Hematopoietic multipotent progenitor cell (in vitro differentiated cells): ENCODE data around the gene ACTR1A. TPM values are rescaled to one million over a fixed set of nuclear protein-coding genes. Genes with fewer than 3 reads are reported as not detected.

ENCODE experiments used
- DNase-seq, 3 donors: peaks; one replicate each; pipeline ENCODE4 v3.0.0-alpha.2; 2011 to 2015; ENCODE audit warnings: low read depth in 2 of 3, low spot score in 2 of 3
- total RNA-seq: library from RNA; depleted of rRNA; stranded (reverse); fragments of >200 nt; gene quantifications from one replicate; pipeline ENCODE4 v1.2.3, GENCODE V29; 2012

ACTR1A gene
- total RNA-seq, 1 donor: 104 TPM

DNA sequence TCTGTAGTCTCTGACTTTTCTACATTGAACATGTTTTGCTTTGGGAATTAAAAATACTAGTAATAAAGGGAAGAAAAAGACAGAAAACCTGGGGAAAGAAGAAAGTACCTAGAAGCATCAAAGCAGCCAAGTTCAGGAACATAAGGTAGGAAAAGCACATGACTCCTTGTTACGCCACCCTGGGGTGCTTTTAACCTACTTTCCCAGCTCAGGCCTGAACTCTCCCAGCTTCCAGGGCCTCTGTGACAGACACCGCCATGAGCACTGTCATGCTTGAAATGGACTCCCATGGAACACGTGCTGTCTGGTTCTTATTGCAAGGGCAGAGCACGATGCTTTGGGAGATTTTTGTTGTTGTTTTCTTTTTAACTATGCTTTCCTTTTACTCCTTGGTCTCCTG is 11.4 kb downstream of the ACTR1A start:
- DNase-seq: no peak

DNA sequence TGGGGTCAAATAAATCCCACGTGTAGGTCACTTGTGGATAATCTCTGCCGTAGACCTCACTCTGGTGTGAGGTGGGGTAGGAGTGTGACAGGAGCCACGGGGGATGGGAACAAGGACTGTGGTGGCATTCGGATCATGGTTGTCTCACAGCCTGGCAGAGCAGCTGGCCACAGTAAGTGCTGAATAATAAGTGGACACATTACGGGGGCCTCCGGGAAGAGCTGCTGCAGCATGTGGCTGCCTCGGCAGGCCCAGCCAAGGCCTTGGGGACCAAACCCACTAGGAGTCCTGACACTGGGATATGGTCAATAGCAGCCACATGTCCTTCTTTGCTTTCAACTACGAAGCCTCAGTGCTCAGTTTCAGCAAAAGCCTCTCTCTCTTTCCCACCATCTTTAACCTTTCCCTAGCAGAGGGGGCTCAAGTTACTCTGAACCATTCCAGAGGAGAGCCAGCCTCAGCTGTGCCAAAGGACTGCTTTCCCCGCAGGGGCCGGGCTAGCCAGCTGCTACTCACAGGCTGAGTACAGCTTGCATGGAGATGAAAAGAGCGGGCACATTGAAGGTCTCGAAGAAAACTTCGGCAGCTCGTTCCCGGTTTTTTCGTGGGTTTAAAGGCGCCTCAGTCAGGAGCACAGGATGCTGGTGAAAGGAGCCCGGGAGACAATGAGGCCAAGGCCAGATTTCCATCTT is 17.3 kb downstream of the ACTR1A start:
- DNase-seq: no peak

DNA sequence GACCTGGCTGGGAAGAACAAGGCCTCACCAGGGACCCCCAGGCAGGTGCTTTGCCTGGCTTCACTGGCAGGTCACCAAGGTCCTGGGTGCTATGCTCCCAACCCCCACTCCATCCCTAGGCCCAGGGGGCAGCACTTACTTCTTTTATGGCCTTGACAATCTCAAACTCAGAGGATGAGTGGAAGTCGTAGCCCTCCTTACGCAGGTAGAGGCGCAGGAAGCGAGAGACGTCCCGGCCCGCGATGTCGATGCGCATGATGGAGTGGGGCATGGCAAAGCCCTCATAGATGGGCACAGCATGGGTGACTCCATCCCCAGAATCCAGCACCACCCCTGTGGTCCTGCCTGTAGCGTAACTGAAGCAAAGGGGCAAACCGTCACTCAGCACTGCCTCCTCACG is 18.5 kb downstream of the ACTR1A start:
- no peak for DNase-seq

DNA sequence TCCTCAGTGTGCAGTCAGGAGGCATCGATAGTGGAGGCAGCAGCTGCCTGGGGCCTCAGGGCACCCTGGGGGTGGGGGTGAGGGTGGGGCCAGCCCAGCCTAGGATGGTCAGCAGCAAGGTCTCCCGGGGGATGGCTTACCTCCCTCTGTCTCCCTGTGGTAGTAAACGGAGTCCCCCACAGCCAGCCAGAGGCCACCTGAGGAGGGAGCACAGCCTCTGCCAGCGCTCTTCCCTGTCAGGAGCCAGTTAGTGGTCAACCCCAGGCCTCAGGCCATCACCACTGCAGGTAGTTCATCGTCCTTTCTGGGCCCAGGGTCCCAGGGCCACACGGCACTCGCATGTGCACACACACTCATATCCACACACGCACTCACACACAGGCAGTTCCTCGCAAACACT is 22.1 kb downstream of the ACTR1A start:
- no peak for DNase-seq

DNA sequence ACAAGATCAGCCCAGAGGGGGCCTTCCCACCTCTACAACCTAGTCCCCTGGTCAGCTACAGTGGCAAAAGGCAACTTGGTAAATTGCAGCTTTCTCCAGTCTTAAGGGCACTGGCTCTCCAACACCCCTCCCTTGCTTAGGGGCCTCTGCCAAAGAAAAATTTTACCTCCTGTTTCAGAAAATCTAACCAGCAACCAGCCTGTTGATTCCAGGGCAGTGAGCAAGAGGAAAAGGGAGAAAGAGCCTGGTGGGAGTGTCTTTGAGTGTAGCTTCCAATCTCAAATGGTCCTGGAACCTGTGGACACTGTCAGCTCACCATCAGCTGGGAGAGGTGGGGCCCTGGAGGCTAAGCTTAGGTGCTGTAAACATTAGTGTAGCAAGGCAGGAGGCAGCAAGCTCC is 22.9 kb downstream of the ACTR1A start:
- DNase-seq: no peak

DNA sequence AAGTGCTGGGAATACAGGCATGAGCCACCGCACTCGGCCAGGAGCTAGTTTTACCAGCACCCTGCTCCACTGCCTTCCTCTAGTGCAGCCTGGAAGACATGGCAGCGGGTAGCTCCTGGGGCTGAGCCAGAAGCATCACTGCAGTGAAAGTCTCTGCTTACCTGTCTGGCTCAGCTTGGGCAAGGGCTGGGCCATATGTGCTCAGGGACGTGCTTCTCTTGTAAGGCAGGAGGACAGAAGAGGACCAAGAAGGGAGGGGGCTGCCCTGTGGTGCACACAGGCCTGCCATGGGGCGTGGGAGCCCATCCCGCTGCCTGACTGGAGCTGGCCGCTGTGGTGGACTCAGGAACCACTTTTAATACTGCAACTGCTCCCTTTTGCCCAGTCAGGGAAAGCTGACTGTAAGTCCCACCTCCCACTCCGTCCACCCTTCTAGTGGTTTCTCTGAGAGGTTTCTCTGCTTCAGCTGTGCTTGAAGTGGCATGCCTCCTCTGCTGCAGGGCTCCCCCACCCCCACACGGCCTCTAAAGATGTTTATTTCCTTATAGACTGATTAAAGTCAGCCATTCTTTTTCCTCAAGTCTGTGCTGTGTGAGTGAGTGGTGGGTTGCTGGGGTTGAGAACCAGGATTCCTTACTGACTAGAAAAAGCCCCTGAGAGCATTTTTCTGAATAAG is 25.9 kb downstream of the ACTR1A start:
- no peak for DNase-seq

DNA sequence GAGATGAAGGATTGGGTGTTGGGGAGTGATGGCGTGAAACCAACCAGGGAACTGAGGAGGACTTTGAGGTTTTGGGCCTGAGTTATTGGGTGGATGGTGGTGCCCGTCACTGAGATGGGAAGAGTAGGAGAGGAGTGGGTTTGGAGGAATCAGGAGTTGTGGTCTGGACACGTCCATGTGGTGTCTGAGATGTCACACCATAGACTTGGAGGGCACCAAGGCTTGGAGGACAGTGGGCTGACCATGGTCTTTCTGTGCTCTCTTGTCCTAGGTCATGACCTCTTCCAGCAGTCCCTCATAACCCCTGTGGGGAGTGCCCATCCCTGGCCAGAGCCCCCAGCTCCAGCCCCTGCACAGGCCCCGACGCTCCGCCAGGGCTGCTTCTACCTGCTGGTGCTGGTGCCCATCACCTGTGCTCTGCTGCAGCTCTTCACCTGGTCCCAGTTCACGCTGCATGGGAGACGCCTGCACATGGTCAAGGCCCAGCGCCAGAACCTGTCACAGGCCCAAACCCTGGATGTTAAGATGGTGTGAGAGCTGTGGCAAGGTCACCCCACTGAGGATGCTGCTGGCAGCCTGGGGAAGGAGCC is 27.0 kb downstream of the ACTR1A start:
- no peak for DNase-seq

DNA sequence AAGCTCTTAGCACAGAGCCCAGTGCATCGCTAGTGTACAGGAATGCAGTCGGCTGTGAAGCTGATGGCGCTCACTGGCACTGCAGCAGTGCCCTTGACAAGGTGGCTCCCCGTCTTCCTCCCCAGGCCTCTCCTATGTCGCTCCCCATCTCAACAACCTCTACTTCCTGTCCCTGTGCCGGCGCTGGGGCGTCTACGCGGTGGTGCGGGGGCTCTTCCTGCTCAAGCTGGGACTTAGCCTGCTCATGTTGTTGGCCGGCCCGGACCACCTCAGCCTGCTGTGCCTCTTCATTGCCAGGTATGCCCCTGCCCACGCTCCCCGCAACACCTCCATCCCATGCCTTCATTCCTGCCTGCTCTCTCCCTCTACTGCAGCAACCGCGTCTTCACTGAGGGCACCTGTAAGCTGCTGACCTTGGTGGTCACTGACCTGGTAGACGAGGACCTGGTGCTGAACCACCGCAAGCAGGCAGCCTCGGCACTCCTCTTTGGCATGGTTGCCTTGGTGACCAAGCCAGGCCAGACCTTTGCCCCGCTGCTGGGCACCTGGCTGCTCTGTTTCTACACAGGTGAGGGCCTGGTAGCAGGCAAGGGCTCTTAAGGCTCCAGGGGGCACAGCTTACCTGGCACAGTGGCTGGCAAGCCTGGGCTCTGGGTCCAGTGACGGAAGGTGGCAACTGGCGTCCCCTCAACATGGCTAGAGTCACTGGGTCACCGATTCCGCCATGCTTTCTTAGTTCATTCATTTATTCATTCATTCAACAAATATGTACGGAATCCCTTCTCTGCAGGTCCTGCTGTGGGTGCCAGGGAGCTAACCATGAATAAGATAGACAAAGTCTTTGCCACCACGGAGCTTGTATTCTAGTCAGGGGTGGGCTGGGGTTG is 28.8 kb downstream of the ACTR1A start:
- no peak for DNase-seq

DNA sequence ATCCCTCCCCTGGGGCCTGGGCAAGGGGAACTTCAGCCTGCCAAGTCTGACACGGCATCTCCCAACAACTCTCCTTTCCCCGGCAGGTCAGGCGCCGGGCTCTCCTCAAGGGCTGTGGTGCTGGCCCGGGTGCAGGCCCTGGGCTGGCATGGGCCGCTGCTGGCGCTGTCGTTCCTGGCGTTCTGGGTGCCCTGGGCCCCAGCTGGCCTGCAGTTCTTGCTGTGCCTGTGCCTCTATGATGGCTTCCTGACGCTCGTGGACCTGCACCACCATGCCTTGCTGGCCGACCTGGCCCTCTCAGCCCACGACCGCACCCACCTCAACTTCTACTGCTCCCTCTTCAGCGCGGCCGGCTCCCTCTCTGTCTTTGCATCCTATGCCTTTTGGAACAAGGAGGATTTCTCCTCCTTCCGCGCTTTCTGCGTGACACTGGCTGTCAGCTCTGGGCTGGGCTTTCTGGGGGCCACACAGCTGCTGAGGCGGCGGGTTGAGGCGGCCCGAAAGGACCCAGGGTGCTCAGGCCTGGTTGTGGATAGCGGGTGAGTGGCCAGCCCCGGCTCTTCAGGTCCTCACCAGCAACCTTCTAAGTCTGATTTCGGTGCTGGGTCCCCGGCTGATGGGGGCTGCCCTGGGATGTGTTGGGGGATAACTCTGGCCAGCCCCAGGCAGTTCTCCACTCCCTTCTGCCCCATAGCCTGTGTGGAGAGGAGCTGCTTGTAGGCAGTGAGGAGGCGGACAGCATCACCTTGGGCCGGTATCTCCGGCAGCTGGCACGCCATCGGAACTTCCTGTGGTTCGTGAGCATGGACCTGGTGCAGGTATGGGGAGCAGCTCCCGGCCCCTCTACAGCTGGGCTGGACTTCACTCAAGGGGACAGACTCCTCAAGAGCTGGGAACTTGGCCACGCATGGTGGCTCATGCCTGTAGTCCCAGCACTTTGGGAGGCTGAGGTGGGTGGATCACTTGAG is 31.6 kb downstream of the ACTR1A start:
- no peak for DNase-seq

DNA sequence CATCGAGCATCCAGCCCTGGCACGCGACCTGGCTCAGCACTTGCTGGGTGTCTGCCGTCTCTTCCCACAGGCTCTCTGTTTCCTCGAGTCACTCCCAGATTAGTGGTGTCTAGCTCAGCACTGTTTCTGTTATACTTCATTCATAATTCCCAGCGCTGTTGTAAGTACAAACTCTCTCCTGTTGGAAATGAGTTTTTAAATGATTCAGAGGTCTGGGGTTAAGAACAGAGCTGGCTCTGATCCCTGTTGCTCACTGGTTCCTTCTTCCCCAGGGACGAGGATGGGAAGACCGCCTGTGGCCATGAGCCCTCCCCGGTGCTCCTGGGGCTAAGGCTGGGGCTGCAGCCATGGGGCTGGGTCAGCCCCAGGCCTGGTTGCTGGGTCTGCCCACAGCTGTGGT is 33.8 kb downstream of the ACTR1A start:
- DNase-seq: no peak

DNA sequence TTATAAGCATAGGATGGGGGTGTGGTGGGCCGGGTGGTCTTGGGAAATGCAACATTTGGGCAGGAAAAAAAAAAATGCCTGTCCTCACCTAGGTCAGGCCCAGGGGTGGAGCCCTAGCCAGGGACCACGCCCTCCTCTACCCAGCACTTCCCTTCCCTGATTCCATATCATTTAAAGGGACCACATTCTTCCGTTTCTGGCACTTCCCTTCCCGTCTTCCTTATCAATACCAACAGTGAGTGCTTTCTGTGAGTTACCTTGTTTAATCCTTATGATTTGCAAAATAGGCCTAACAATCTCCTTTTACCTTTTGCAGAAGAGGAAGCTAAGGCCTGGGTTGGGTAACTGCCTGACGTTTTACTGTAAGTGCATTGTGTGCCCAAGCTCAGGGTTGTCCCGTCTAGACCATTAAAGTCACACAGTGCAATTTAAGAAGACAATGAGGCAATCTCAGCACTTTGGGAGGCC is 34.5 kb downstream of the ACTR1A start:
- no peak for DNase-seq

DNA sequence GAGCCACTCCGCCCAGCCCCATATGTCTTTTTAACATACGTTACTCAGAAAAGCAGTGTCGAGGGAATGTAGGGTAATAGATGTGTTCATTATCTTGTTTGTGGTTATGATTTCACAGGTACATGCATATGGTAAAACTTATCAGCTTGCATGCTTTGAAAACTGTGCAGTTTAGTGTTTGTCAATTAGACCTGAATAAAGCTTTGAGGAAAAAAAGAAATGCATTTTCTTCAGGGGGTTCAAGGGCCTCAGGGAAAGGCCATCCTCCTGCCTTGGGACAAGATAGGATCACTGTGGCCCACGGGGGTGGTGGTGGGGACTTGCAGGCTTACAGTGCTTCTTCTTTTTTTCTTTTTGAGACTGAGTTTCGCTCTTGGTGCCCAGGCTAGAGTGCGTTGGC is 35.2 kb downstream of the ACTR1A start:
- DNase-seq: no peak

DNA sequence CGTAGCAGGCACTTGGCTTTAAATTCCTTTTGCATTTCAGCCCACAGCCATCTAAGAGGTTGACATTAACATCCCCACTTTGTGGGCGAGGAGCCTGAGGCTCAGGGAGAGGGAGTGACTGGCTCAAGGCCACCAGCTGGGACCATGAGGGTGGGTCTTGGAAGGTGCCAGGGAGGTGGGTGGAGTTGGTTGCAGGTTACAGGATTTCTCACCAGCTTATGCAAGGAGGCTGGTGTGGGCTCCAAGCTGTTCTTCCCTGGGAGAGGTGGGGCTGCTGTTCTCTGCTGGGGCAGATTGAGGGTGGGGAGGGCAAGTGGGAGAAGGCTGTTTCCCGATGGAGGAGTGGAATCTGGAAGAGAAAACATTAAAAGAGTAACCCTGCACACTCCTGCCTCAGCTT is 37.0 kb downstream of the ACTR1A start:
- no peak for DNase-seq

DNA sequence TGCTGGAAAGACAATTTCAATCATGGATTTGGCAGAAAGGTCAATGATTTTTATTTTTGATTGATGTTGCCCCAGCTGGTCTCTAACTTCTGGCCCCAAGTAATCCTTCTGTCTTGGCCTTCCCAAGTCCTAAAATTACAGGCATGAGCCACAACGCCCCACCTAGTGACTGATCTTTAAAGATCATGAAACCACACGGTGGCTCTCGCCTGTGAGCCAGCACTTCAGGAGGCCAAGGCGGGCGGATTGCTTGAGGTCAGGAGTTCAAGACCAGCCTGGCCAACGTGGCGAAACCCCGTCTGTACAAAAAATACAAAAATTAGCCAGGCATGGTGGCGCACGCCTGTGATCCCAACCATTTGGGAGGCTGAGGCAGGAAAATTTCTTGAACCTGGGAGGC is 38.5 kb downstream of the ACTR1A start:
- no peak for DNase-seq

DNA sequence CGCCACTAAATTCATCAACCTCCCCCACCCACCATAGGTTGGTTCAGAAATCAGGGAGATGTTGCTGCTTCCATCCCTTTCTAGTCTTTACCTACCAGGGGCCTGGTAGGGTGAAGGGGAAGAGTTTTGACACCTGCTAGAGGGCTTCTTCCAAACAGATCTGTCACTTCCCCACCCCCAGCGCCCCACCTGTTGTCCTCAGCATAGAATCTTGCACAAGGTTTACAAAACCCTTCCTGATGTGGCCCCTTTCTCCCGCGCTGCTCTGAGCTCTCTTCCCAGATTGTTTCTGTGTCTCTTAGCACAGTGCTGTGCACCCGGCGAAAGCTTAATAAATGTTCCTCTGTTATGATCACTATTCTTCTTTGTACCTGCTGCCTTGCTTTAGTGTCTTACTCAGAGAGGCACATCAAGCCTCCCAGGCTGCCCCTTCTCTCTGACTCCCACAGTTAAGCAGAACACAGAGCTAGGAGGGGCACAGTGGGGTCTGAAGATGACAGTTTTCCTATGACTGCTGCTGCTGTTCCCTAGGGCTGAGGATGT is 39.9 kb downstream of the ACTR1A start:
- DNase-seq: no peak

DNA sequence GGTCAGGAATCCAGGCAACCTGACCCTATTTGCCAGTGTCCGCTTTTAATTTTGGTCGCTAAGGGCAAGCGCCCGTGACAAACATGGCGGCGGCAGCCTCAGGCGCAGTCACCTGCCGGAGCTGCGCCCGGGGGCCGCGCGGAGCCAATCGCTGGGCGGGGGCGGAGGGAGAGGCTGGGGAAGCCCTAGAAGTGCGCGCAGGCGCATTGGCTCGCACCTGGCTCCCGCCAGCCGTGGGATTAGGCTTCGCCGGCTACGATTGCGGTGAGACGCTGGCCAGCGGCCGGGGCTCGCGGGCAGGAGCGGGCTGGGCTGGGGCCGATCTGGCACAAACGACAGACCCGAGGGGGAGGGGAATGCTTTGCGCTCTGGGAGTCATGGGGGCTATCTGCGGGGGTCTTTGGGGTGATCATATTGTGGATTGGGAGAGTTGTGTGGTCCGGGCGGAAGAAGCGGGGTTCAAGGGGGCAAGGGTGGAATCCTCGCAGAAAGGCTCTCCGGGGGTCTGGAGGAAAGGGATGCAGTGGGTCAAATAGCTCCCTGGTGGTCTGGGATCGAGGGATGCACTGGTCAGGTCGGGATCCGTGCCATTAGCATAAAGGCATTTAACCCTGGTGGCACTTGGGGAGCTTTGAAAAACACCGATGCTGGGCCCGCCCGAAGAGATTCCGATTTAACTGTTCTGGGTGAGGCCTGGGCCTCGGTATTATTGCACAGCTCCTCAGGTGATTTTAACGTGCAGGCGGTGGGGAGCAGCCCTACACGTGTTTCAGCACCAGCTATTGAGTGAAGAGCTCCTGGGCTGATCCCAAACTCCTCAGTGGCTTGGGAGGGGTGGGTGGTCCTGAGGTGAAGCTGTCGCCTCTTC is 41.1 kb downstream of the ACTR1A start:
- peak; percentile 84 to 92 (median 88) for DNase-seq

DNA sequence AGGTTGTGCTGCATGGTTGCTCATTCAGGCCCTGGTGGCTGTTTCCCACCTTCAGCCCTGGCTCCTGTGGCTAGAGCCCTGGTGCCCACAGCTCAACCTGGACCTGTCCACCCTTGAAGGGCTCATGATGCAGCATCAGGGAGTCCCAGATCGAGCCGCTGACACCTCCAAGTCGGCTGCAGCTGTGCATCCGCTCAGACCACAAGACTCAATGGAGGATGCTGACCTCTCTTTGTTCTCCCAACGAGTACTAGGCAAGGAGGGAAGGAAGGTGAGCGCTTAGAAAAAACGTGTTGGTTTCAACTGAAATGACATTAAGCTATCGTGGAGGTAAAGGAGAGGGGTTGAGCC is 41.7 kb downstream of the ACTR1A start:
- no peak for DNase-seq

DNA sequence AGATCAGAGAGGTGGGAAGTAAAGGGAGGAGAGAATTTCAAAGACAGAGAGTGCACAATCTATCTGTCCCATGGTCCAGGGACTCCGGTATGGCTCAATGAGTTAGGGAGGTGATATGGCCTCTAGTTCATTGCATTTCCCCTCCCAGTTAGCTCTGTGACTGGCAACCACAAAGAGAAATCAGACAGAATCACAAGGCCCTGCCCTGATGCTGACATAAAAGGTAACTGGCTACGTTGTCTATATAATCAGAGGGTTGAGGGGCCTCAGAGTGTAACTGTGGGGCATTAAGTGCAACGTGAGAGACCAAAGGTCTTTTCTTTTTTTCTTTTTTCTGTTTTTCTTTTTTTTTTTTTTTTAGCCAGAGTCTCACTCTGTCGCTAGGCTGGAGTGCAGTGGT is 43.9 kb downstream of the ACTR1A start:
- no peak for DNase-seq

DNA sequence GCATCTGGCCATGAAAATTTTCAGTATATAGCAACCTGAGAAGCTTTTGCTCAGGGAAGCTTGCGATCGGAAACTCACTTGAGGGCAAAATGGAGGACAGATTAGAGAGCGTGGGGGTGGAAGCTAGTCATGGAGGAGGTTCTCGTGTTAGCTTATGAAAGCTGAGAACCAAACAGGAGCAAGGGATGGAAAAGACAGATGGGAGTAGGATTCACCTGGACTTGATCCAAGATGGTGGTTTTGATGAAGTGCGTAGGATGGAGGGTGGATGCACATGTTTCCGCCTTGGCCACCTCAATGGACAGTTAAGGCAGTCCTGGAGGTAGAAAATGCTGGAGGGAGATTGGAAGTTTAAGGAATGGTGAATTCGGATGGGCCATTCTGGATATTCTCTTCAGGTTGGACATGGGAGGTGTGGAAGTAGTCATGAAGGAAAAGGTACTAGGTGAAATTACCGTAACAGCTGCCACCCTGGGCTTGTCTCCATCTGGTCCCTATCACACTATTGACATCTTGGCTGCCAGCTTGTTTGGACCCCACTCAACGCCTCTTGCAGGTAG is 44.8 kb downstream of the ACTR1A start:
- no peak for DNase-seq
